Endothelial cell (in vitro differentiated cells): ENCODE measurements around the gene GRAP2. TPM values are rescaled to one million over a fixed set of nuclear protein-coding genes. Genes with fewer than 3 reads are reported as not detected.

Experiments used
- DNase-seq: peaks from one replicate; pipeline ENCODE4 v3.0.0; 2021; ENCODE audit warnings: low spot score
- H3K27ac Mint-ChIP-seq: one replicate; pipeline ENCODE4 v1.8.0; 2021; ENCODE audit warnings: mixed read lengths, inconsistent platforms; ENCODE audit not compliant: unreplicated experiment
- H3K27me3 Mint-ChIP-seq: one replicate; pipeline ENCODE4 v1.8.0; 2021; ENCODE audit warnings: mild to moderate bottlenecking, moderate library complexity, mixed read lengths, inconsistent platforms; ENCODE audit not compliant: unreplicated experiment
- H3K36me3 Mint-ChIP-seq: one replicate; pipeline ENCODE4 v1.8.0; 2021; ENCODE audit warnings: mild to moderate bottlenecking, low read depth, mixed read lengths, inconsistent platforms; ENCODE audit not compliant: unreplicated experiment
- H3K4me1 Mint-ChIP-seq: one replicate; pipeline ENCODE4 v1.8.0; 2021; ENCODE audit warnings: mild to moderate bottlenecking, mixed read lengths, inconsistent platforms; ENCODE audit not compliant: unreplicated experiment
- H3K4me3 Mint-ChIP-seq: one replicate; pipeline ENCODE4 v1.8.0; 2021; ENCODE audit warnings: mild to moderate bottlenecking, mixed read lengths, inconsistent platforms; ENCODE audit not compliant: unreplicated experiment
- H3K9me3 Mint-ChIP-seq: one replicate; pipeline ENCODE4 v1.8.0; 2021; ENCODE audit warnings: mixed read lengths, inconsistent platforms; ENCODE audit not compliant: unreplicated experiment
- CTCF ChIP-seq: fragments of 200-600 bp; sonication (generic); IDR thresholded peaks from one replicate; pipeline ENCODE4 v1.5.0; 2021; ENCODE audit warnings: antibody characterized with exemption; ENCODE audit not compliant: unreplicated experiment
- total RNA-seq: library from RNA; stranded (reverse); fragmentation: NEBNext Ultra II Directional; extraction: Animal tissue kit (Norgen Biotek cat#: 25700); gene quantifications from one replicate; pipeline ENCODE4 v1.2.1, GENCODE V29; 2021; ENCODE audit not compliant: unreplicated experiment

GRAP2 gene
- total RNA-seq, 1 donor from 2014 or later = 20.5 TPM

GRCh38 chr22:39916496-39916895 lies 15.6 kb downstream of the GRAP2 start:
- H3K27ac Mint-ChIP-seq = no peak overlapping the region
- DNase-seq = no peak
- no peaks in the 10 kb centered on the region for H3K27me3 Mint-ChIP-seq
- peaks cover 2% of the 10 kb centered on the region for H3K4me1 Mint-ChIP-seq
- no peak overlapping the region for H3K4me3 Mint-ChIP-seq
- TF ChIP-seq CTCF = no peak
- H3K36me3 Mint-ChIP-seq = no peaks in the 10 kb centered on the region
- H3K9me3 Mint-ChIP-seq = no peaks in the 10 kb centered on the region

- TF ChIP-seq CTCF = no peak
- no peak for DNase-seq
- peaks cover 2% of the 10 kb centered on the region for H3K4me1 Mint-ChIP-seq
- no peaks in the 10 kb centered on the region for H3K27me3 Mint-ChIP-seq
- H3K36me3 Mint-ChIP-seq = no peaks in the 10 kb centered on the region
- no peaks in the 10 kb centered on the region for H3K9me3 Mint-ChIP-seq
- no peak overlapping the region for H3K27ac Mint-ChIP-seq
- H3K4me3 Mint-ChIP-seq = no peak overlapping the region
These were observed 16.3 kb downstream of the GRAP2 start for GRCh38 chr22:39917197-39917643.

GRCh38 chr22:39917776-39918495 lies 17.1 kb downstream of the GRAP2 start:
- DNase-seq = no peak
- no peaks in the 10 kb centered on the region for H3K27me3 Mint-ChIP-seq
- peaks cover 2% of the 10 kb centered on the region for H3K4me1 Mint-ChIP-seq
- H3K36me3 Mint-ChIP-seq = no peaks in the 10 kb centered on the region
- TF ChIP-seq CTCF = no peak
- no peak overlapping the region for H3K4me3 Mint-ChIP-seq
- H3K9me3 Mint-ChIP-seq = no peaks in the 10 kb centered on the region
- no peak overlapping the region for H3K27ac Mint-ChIP-seq

- Mint-ChIP-seq H3K36me3 (no peaks in the 10 kb centered on the region), H3K27ac (no peak overlapping the region), H3K4me1 (peaks cover 2% of the 10 kb centered on the region), H3K27me3 (no peaks in the 10 kb centered on the region), H3K9me3 (no peaks in the 10 kb centered on the region), H3K4me3 (no peak overlapping the region)
- no peak for DNase-seq
- no peak for TF ChIP-seq CTCF
These were observed 19.4 kb downstream of the GRAP2 start for GRCh38 chr22:39920134-39920743.

- Mint-ChIP-seq H3K4me1 (peaks cover 15% of the 10 kb centered on the region), H3K9me3 (no peaks in the 10 kb centered on the region), H3K4me3 (no peak overlapping the region), H3K27me3 (peaks cover 3% of the 10 kb centered on the region), H3K27ac (no peak overlapping the region), H3K36me3 (no peaks in the 10 kb centered on the region)
- DNase-seq = no peak
- TF ChIP-seq CTCF = no peak
These were observed 22.8 kb downstream of the GRAP2 start for GRCh38 chr22:39923696-39924095.
